Measurements from ENCODE around the gene QSOX2. TPM values are rescaled to one million over a fixed set of nuclear protein-coding genes. Genes with fewer than 3 reads are reported as not detected.

Gene QSOX2
- total and polyA plus RNA-seq, 12 donors = 4.6 to 9.1 (median 7.7) TPM

DNA sequence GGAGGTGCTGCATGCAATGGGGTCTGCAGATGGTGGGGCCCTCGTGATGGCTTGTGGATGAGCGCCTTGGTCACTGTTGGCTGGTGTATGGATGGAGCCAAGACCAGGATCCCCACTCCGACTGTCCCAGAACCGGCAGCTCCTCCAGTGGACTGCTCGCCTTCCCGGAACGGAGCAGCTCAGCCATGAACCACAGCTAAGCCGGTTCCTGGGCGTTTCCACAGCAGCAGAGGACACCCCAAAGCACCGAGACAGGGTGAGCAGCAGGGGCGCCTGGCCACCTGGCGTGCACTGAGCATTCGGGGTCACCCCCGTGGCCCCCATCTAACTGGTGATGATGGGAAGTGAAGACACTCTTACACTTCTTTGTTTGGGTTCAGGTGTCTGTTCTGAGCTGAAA is 32.1 kb upstream of the QSOX2 start:
- intact Hi-C loops (cut with DNase I) = loop anchor here in 1 of 10 donors (5.0 kb wide), 1 partner anchor 125 kb away; no protein-coding TSS in a partner anchor
- no peak overlapping the region for H3K27ac ChIP-seq
- H3K36me3 ChIP-seq = no peaks in the 10 kb centered on the region
- no peaks in the 10 kb centered on the region for H3K9me3 ChIP-seq
- ATAC-seq (no peak), DNase-seq (no peak)
- peaks cover 0 to 65% (median 36%) of the 10 kb centered on the region in 7 donors for H3K27me3 ChIP-seq
- H3K4me3 ChIP-seq = no peak overlapping the region
- H3K4me1 ChIP-seq = peaks cover 0 to 1% (median 0%) of the 10 kb centered on the region in 9 donors
- TF ChIP-seq, protein P1, sequence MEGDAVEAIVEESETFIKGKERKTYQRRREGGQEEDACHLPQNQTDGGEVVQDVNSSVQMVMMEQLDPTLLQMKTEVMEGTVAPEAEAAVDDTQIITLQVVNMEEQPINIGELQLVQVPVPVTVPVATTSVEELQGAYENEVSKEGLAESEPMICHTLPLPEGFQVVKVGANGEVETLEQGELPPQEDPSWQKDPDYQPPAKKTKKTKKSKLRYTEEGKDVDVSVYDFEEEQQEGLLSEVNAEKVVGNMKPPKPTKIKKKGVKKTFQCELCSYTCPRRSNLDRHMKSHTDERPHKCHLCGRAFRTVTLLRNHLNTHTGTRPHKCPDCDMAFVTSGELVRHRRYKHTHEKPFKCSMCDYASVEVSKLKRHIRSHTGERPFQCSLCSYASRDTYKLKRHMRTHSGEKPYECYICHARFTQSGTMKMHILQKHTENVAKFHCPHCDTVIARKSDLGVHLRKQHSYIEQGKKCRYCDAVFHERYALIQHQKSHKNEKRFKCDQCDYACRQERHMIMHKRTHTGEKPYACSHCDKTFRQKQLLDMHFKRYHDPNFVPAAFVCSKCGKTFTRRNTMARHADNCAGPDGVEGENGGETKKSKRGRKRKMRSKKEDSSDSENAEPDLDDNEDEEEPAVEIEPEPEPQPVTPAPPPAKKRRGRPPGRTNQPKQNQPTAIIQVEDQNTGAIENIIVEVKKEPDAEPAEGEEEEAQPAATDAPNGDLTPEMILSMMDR (IDR thresholded peaks at IDR 0.05) = no peak
- 84 to 90% methylated on average over 14 of the region's 14 CpGs for WGBS, 2 donors

- no peaks in the 10 kb centered on the region for H3K9me3 ChIP-seq
- no peak overlapping the region for H3K4me3 ChIP-seq
- TF ChIP-seq, protein P1 (IDR thresholded peaks at IDR 0.05) = no peak
- intact Hi-C loops (cut with DNase I) = loop anchor here in 1 of 10 donors (5.0 kb wide), 1 partner anchor 124 kb away; no protein-coding TSS in a partner anchor
- no peaks in the 10 kb centered on the region for H3K36me3 ChIP-seq
- peaks cover 0 to 55% (median 36%) of the 10 kb centered on the region in 7 donors for H3K27me3 ChIP-seq
- ATAC-seq (no peak), DNase-seq (no peak)
- H3K4me1 ChIP-seq = no peaks in the 10 kb centered on the region
- no peak overlapping the region for H3K27ac ChIP-seq
- WGBS, 2 donors = 77 to 78% methylated on average over 11 of the region's 11 CpGs
Measured at GRCh38 chr9:136276716-136277115, 31.1 kb upstream of the QSOX2 start.

- ATAC-seq = peak in 1 of 8 donors; percentile 24
- intact Hi-C loops (cut with DNase I) = loop anchor here in 1 of 10 donors (5.0 kb wide), 1 partner anchor 124 kb away; no protein-coding TSS in a partner anchor
- no peaks in the 10 kb centered on the region for H3K9me3 ChIP-seq
Measured at GRCh38 chr9:136275655-136276429, 30.2 kb upstream of the QSOX2 start.

More at GRCh38 chr9:136275655-136276429, 30.2 kb upstream of the QSOX2 start:
- no peak for DNase-seq
- TF ChIP-seq, protein P1 (IDR thresholded peaks at IDR 0.05) = no peak
- Histone ChIP-seq H3K4me3 (no peak overlapping the region), H3K27me3 (peaks cover 0 to 55% (median 36%) of the 10 kb centered on the region in 7 donors), H3K36me3 (no peaks in the 10 kb centered on the region), H3K4me1 (no peaks in the 10 kb centered on the region), H3K27ac (no peak overlapping the region)
- WGBS, 2 donors = 49 to 53% methylated on average over 21 of the region's 21 CpGs
